Naive B cell (primary cell): Measurements from ENCODE around the gene C6orf89. TPM values are rescaled to one million over a fixed set of nuclear protein-coding genes. Genes with fewer than 3 reads are reported as not detected.
"Not testable (repeated sequence)": the region's sequence is repeated elsewhere in the genome, so short reads cannot be mapped to it uniquely, and the experiment has no call there.

Experiments
- ATAC-seq, 2 donors: fragments of 150-1000 bp; cut with Tn5 transposase; 2 replicates each; pipeline ENCODE4 v1.10.0; 2021; ENCODE audit warnings: low read depth in 2 of 2, mild to moderate bottlenecking in 2 of 2, moderate library complexity in 2 of 2
- DNase-seq: peaks from one replicate; pipeline ENCODE4 v3.0.0; 2022
- H3K27ac Mint-ChIP-seq, 6 donors: one replicate each; pipeline ENCODE4 v1.8.0; 2020 to 2022; ENCODE audit warnings: mild to moderate bottlenecking in 6 of 6, mixed read lengths in 6 of 6, moderate library complexity in 5 of 6, inconsistent platforms in 2 of 6
- H3K27me3 Mint-ChIP-seq, 3 donors: one replicate each; pipeline ENCODE4 v1.8.0; 2021 to 2022; ENCODE audit warnings: mixed read lengths in 3 of 3, mild to moderate bottlenecking in 1 of 3
- H3K36me3 Mint-ChIP-seq, 2 donors: one replicate each; pipeline ENCODE4 v1.8.0; 2020 to 2022; ENCODE audit warnings: mixed read lengths in 2 of 2, inconsistent platforms in 1 of 2, mild to moderate bottlenecking in 1 of 2
- H3K4me1 Mint-ChIP-seq, 3 donors: one replicate each; pipeline ENCODE4 v1.8.0; 2020 to 2022; ENCODE audit warnings: mixed read lengths in 3 of 3, inconsistent platforms in 1 of 3, mild to moderate bottlenecking in 1 of 3, moderate library complexity in 1 of 3
- H3K4me3 Mint-ChIP-seq, 8 donors: one replicate each; pipeline ENCODE4 v1.8.0; 2020 to 2022; ENCODE audit warnings: mild to moderate bottlenecking in 8 of 8, mixed read lengths in 8 of 8, moderate library complexity in 8 of 8, inconsistent platforms in 2 of 8
- H3K9me3 Mint-ChIP-seq, 7 donors: one replicate each; pipeline ENCODE4 v1.8.0; 2020 to 2022; ENCODE audit warnings: mixed read lengths in 7 of 7, mild to moderate bottlenecking in 5 of 7, inconsistent platforms in 2 of 7, moderate library complexity in 1 of 7
- polyA plus RNA-seq, 6 donors: library from polyadenylated mRNA; unstranded; fragments of 300-500 nt; fragmentation: Illumina TruSeq; gene quantifications; one replicate each; pipeline ENCODE4 v1.2.3, GENCODE V29; 2021; ENCODE audit warnings: low read depth in 6 of 6

Gene C6orf89
- polyA plus RNA-seq, 6 donors from 2014 or later = 24.1 to 37.5 (median 34.4) TPM

DNA sequence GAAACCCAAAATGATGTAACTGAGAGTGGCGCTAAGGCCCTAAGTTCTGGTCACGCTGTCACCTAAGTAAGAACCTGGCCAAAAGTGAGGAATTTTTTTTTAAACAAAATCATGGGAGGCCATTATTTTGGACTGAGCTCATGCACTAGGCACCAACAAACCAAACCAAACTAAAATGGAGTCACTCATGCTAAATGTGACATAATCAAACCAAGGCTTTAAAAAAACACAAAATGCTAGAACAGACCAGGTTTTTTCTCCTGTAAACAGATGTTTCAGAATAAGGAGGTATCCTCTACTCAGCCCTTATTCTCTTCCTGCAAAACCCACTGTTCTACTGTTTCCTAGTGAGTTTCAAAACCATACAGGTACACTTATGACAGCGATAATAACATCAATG is 1.1 kb upstream of the C6orf89 start:
- Mint-ChIP-seq H3K9me3 (no peaks in the 10 kb centered on the region), H3K36me3 (no peaks in the 10 kb centered on the region), H3K4me1 (peaks cover 17 to 36% (median 23%) of the 10 kb centered on the region in 3 donors), H3K27ac (peak overlapping the region in 1 of 6 donors; percentile 60), H3K27me3 (peaks cover 0 to 1% (median 0%) of the 10 kb centered on the region in 3 donors), H3K4me3 (no peak overlapping the region)
- DNase-seq = no peak
- ATAC-seq = no peak

DNA sequence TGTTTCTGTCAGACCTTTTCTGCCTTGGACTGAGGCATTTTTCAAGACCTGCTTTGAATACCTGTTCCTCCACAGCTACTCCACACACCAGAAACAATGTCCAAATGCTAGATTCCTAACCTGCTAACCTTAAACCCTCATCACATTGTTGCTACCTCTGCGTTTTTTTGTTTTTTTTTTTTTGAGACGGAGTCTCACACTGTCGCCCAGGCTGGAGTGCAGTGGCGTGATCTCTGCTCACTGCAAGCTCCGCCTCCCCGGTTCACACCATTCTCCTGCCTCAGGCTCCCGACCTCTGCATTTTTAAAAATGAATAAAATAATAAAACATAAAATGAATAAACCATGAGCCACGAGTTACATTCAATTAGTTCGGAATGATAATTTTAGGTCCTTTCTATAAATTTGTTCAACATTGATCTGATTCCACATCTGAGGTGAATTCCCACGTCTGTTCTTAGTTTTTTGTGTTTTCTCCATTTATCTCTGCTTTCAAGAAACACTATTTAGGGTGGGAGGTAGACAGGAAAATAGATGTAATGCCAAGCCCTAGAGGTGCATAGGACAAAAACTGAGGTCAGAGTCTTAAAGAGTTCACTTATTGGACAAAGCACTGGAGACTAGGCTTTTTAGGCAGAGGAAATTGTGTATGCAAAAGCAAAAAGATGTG is 1.3 kb downstream of the C6orf89 start:
- no peaks in the 10 kb centered on the region for H3K27me3 Mint-ChIP-seq
- no peak for DNase-seq
- H3K27ac Mint-ChIP-seq = peak overlapping the region in 5 of 6 donors; percentile 9 to 94 (median 75)
- H3K9me3 Mint-ChIP-seq = no peaks in the 10 kb centered on the region
- no peak for ATAC-seq
- H3K4me3 Mint-ChIP-seq = peak overlapping the region; percentile 81 to 92 (median 86)
- peaks cover 22 to 40% (median 23%) of the 10 kb centered on the region in 3 donors for H3K4me1 Mint-ChIP-seq
- no peaks in the 10 kb centered on the region for H3K36me3 Mint-ChIP-seq

DNA sequence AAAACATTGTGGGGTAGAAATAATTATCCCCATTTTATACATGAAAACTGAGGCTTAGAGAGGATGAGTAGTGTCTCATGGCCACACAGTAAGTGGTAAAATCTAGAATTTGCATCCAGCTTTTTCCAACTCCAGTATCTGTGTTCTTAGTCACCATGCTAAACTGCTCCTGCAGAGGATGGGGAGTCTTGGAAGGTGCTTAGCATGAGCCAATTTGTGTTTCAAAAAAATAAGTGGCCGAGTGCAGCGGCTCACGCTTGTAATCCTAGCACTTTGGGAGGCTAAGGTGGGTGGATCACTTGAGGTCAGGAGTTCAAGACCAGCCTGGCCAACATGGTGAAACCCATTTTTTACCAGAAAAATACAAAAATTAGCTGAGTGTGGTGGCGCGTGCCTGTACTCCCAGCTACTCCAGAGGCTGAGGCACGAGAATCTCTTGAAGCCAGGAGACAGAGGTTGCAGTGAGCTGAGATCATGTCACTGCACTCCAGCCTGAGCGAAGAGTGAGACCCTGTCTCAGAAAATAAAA is 2.4 kb downstream of the C6orf89 start:
- Mint-ChIP-seq H3K9me3 (no peaks in the 10 kb centered on the region), H3K27me3 (no peaks in the 10 kb centered on the region), H3K4me3 (peak overlapping the region in 2 of 8 donors; percentile 44 to 86), H3K27ac (peak overlapping the region in 3 of 6 donors; percentile 5 to 50 (median 29)), H3K36me3 (no peaks in the 10 kb centered on the region), H3K4me1 (peaks cover 22 to 43% (median 23%) of the 10 kb centered on the region in 3 donors)
- ATAC-seq (no peak), DNase-seq (no peak)

DNA sequence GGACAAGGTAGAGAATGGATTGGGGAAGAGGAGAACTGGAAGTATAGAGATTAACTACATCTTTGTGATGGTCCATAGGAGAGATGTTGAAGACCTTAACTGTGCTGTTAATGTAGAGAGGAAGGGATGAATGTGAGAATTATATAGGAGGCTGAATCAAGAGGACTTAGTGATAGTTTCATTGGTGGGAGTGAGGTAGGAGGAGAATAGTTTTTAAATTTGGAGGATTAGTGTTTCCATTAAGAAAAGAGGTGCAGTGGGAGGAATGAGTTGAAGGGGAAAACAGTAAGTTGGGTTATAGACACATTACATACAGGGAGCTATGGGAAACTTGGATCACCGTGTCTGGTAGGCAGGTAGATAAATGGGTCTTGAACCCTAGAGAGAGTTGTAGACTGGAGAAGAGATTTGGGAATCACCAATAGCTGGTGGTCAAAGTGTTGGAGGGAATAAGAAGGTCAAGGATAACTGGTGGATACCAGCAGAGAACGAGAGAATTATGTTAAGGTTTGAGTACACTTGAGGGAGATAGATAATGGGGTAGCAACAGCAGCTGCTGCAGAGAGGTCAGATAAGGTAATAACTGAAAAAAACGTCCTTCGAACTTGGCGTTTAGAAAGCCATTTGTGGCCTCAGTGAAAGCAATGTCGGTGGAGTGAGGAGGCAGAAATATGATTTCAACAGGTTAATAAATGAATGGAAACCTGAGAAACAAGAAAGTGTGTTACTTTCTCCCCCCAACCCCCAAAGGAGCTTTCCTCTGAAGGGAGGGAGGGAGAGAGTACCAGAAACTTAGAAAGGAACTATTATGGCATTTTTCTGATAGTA is 3.1 kb downstream of the C6orf89 start:
- Mint-ChIP-seq H3K4me1 (peaks cover 22 to 43% (median 23%) of the 10 kb centered on the region in 3 donors), H3K27ac (peak overlapping the region in 5 of 6 donors; percentile 0 to 94 (median 47)), H3K9me3 (no peaks in the 10 kb centered on the region), H3K27me3 (no peaks in the 10 kb centered on the region), H3K36me3 (no peaks in the 10 kb centered on the region), H3K4me3 (peak overlapping the region in 1 of 8 donors; percentile 50)
- ATAC-seq = no peak
- DNase-seq = no peak

DNA sequence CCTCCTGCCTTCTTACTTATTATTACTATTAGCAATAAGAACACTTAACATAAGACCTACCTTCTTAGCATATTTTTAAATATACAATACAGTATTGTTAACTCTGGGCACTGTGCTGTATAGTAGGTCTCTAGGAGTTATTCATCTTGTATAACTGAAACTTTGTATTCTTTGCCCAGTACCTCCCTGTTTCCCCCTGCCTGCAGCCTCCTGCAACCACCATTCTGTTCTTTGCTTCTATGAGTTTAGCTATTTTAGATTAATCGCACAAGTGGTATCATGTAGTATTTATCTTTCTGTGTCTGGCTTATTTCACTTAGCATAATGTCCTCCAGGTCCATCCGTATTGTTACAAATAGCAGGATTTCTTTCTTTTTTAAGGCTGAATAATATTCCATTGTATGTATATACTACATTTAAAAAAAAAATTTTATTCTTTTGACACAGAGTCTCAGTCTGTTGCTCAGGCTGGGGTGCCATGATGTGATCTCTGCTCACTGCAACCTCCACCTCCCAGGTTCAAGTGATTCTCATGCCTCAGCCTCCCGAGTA is 4.4 kb downstream of the C6orf89 start:
- Mint-ChIP-seq H3K36me3 (peaks cover 0 to 6% of the 10 kb centered on the region in 2 donors), H3K4me1 (peaks cover 22 to 41% (median 23%) of the 10 kb centered on the region in 3 donors), H3K9me3 (no peaks in the 10 kb centered on the region), H3K4me3 (peak overlapping the region in 1 of 8 donors; percentile 12), H3K27ac (peak overlapping the region in 1 of 6 donors; percentile 63), H3K27me3 (no peaks in the 10 kb centered on the region)
- ATAC-seq (no peak), DNase-seq (no peak)

DNA sequence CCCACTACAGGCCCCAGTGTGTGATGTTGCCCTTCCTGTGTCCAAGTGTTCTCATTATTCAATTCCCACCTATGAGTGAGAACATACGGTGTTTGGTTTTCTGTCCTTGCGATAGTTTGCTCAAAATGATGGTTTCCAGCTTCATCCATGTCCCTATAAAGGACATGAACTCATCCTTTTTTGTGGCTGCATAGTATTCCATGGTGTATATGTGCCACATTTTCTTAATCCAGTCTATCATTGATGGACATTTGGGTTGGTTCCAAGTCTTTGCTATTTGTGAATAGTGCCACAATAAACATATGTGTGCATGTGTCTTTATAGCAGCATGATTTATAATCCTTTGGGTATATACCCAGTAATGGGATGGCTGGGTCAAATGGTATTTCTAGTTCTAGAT is 5.4 kb downstream of the C6orf89 start:
- not testable (repeated sequence) for H3K4me3 Mint-ChIP-seq, H3K27me3 Mint-ChIP-seq, ATAC-seq, DNase-seq, H3K27ac Mint-ChIP-seq, H3K36me3 Mint-ChIP-seq, H3K9me3 Mint-ChIP-seq
- H3K4me1 Mint-ChIP-seq = peaks cover 18 to 34% (median 19%) of the 10 kb centered on the region in 3 donors

DNA sequence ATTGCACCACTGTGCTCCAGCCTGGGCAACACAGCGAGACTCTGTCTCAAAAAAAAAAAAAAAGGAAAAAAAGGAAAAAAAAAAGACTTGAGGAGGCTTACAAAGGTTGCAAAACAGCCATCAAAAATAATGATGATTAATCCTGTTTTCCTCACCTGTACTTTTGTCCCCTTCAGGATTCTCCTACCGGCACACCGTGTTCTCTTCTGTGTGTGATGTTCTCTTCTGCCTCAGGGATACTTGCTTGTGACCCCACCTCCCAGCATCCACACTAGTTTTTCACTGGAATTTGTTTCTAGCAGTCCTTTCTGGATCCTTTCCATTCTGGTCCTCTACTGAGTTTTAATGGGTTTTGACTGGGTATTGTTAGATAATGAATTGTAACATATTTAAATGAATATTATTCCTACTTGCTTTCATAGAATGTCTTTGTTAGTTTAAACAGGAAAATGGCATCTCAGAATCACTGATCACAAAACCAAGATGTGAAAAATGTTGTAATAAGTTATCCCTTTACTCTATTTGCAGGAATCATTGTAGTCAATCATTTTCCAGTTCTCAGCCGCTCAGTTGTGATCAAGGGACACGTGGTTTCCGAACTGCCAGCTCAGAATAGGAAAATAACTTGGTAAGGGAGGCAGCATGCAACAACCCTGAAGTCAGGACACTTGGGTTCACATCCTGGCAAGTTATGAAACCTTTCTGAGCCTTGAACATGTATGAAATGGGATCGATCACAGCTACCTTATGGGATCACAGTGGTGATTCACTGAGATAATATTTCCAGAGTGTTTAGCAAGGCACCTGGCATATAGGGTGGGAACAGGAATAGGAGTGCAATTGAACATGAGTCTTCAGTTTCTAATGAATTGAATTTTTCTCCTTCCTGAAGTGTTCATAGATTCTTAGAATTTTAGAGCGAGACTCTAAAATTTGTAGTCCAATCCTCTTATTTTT is 8.5 kb downstream of the C6orf89 start:
- peaks cover 0 to 14% of the 10 kb centered on the region in 2 donors for H3K36me3 Mint-ChIP-seq
- H3K9me3 Mint-ChIP-seq = no peaks in the 10 kb centered on the region
- no peak overlapping the region for H3K4me3 Mint-ChIP-seq
- no peaks in the 10 kb centered on the region for H3K27me3 Mint-ChIP-seq
- DNase-seq (no peak), ATAC-seq (no peak)
- peak overlapping the region in 1 of 6 donors; percentile 1 for H3K27ac Mint-ChIP-seq
- peaks cover 0 to 15% (median 7%) of the 10 kb centered on the region in 3 donors for H3K4me1 Mint-ChIP-seq

DNA sequence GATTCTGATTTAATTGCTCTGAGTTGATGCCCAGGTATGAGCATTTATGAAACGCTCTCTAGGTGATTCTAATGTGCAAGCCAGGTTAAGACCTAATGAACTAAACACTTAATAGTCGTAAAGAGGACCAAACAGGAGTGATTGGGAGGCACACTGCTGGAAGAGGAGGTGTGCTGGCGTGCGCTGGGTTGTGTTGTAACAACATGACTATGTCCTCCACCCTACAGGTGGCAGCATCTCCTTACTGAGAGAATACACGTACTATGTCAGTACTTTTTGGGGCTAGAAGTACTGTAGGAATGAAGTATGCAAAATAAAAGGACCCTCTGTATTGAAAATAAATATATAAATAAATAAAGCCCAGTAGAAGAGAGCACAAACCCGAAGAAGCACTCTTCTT is 11.9 kb downstream of the C6orf89 start:
- no peaks in the 10 kb centered on the region for H3K9me3 Mint-ChIP-seq
- ATAC-seq (peak in 1 of 2 donors; percentile 41), DNase-seq (no peak)
- peaks cover 6 to 23% of the 10 kb centered on the region in 2 donors for H3K36me3 Mint-ChIP-seq
- H3K4me1 Mint-ChIP-seq = peaks cover 0 to 7% (median 0%) of the 10 kb centered on the region in 3 donors
- peak overlapping the region in 1 of 6 donors; percentile 15 for H3K27ac Mint-ChIP-seq
- no peaks in the 10 kb centered on the region for H3K27me3 Mint-ChIP-seq
- H3K4me3 Mint-ChIP-seq = no peak overlapping the region

DNA sequence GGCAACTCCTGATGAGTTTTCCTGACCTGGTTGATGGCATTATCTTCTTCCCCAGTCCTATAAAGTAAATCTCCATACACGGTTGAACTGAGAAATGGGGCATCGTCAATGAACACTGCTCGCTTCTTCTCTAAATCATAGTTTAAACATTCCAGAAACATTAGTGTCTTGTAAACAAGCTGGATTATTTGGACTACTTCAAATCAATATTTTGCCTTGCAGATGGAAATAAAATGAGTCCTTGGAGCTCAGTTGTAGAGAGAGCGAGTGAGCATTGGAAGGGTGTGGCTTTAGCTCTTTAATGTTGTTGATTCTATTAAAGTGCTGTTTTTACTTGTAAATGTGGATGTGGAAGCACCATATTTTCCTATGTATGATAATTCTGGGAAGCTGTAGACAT is 18.4 kb downstream of the C6orf89 start:
- DNase-seq (no peak), ATAC-seq (no peak)
- Mint-ChIP-seq H3K4me3 (no peak overlapping the region), H3K4me1 (peaks cover 0 to 3% (median 2%) of the 10 kb centered on the region in 3 donors), H3K9me3 (no peaks in the 10 kb centered on the region), H3K36me3 (peaks cover 20 to 23% of the 10 kb centered on the region in 2 donors), H3K27ac (no peak overlapping the region), H3K27me3 (no peaks in the 10 kb centered on the region)

DNA sequence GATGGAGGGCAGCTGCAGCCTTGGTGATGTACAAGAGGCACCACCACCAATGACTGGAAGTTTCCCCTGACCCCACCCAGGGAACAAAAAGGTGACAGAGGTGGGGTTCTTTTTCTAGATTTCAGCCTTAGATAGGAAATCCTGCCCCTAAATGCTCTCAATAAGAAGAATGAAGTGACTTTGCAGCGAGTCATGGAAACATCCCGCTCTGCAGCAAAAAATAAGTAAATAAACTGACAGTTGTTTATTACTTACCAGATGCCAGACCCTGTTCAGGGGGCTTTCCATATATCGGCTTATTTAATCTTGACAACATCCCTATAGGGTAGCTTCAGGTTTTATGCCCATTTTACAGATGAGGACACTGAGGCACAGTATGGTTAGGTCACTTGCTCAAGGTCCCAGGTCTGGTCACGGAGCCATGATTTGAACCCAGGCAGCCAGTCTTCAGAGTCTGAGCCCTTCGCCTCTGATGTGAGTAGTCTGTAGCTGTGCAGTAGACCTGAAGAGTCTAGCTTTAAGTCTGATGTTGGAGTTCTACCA is 19.2 kb downstream of the C6orf89 start:
- Mint-ChIP-seq H3K4me3 (no peak overlapping the region), H3K9me3 (no peaks in the 10 kb centered on the region), H3K27ac (no peak overlapping the region), H3K36me3 (peaks cover 16 to 24% of the 10 kb centered on the region in 2 donors), H3K4me1 (peaks cover 0 to 3% (median 2%) of the 10 kb centered on the region in 3 donors), H3K27me3 (no peaks in the 10 kb centered on the region)
- ATAC-seq (no peak), DNase-seq (no peak)

DNA sequence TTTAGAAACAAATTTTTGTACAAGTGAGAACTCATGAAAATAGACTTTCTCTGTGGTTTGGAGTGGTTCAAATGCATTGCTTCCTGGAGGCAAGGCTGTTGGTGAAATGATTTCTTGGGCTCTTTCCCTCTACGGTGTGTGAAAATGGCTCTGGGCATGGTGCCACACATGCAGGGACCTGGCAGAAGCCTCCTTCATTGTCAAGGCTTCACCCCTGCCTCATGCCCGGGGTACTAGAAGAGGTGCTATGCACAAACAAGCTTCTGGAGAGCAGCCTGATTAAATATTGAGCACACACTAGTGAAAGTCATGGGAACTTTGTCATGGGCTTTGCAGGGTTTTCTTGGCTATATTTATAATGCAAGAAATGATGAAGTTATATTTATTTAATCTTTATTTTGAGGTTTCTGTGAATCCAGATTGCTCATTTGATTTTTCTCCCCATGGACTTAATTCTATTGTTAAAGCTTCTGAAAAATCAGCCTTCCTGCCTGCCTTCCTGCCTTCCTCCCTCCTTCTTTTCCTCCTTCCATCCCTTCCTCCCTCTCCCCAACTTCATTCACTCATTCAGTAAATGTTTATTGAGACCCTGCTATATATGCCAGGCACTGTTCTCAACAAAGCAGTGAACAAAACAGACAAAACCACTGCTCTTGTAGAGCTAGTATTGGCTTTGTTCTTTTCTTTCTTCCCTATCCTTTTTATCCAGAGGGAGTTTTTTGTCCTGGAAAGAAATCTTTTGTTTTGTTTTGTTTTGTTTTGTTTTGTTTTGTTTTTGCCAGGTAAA is 21.0 kb downstream of the C6orf89 start:
- H3K4me3 Mint-ChIP-seq = no peak overlapping the region
- no peaks in the 10 kb centered on the region for H3K9me3 Mint-ChIP-seq
- peaks cover 16 to 24% of the 10 kb centered on the region in 2 donors for H3K36me3 Mint-ChIP-seq
- no peak for DNase-seq
- peaks cover 3 to 6% (median 5%) of the 10 kb centered on the region in 3 donors for H3K4me1 Mint-ChIP-seq
- peak overlapping the region in 2 of 6 donors; percentile 30 to 39 for H3K27ac Mint-ChIP-seq
- ATAC-seq = no peak
- H3K27me3 Mint-ChIP-seq = no peaks in the 10 kb centered on the region

DNA sequence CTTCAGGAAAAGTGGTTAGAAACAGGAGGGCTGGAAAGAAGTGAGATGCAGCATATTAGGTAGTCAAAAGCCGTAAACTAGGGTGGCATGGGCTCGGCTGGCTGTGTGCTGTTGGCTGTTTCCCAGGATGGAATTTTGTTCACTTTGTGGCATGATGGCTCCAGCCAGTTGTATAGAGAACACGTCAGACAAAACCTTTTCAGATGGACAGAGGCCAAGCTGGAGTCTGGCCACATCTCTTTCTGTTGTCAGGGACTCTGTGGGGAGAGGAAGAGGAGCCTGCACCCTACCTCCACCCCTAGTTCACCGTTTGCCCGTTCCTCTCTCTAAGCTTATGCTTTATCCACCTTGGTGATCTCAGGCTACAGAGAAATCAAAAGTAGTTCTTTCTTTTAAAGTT is 22.0 kb downstream of the C6orf89 start:
- H3K9me3 Mint-ChIP-seq = no peaks in the 10 kb centered on the region
- ATAC-seq = no peak
- peak overlapping the region in 2 of 6 donors; percentile 4 to 30 for H3K27ac Mint-ChIP-seq
- no peaks in the 10 kb centered on the region for H3K27me3 Mint-ChIP-seq
- no peak overlapping the region for H3K4me3 Mint-ChIP-seq
- peaks cover 8 to 17% of the 10 kb centered on the region in 2 donors for H3K36me3 Mint-ChIP-seq
- peaks cover 13 to 16% (median 15%) of the 10 kb centered on the region in 3 donors for H3K4me1 Mint-ChIP-seq
- DNase-seq = no peak
